Naive thymus-derived CD8-positive, alpha-beta T cell (primary cell): Measurements from ENCODE around the gene WSCD2. TPM values are rescaled to one million over a fixed set of nuclear protein-coding genes. Genes with fewer than 3 reads are reported as not detected.

ENCODE experiments used
- ATAC-seq, 2 donors: fragments of 150-1000 bp; cut with Tn5 transposase in 1 of 2; sonication (Bioruptor Pico), chemical (Tn5 transposase) in 1 of 2; 1 replicate in 1 of 2; 2 replicates in 1 of 2; pipeline ENCODE4 v1.10.0; 2021; ENCODE audit warnings: mild to moderate bottlenecking in 2 of 2, moderate library complexity in 2 of 2
- POLR2A ChIA-PET: fragments of 350-600 bp; sonication (Branson Sonifier 250); formaldehyde crosslinking; loops from one replicate; lab custom pipeline; 2021; ENCODE audit warnings: antibody characterized with exemption; lab: Charles Lee
- DNase-seq, 10 donors: peaks; one replicate each; pipeline versions ENCODE4 v3.0.0 to v3.0.0-alpha.2; 2020 to 2022
- H3K27ac Mint-ChIP-seq, 10 donors: one replicate each; pipeline ENCODE4 v1.8.0; 2020 to 2022; ENCODE audit warnings: mild to moderate bottlenecking in 10 of 10, mixed read lengths in 10 of 10, moderate library complexity in 4 of 10, inconsistent platforms in 1 of 10
- H3K27me3 Mint-ChIP-seq, 5 donors: one replicate each; pipeline ENCODE4 v1.8.0; 2021 to 2022; ENCODE audit warnings: mixed read lengths in 5 of 5
- H3K36me3 Mint-ChIP-seq, 3 donors: one replicate each; pipeline ENCODE4 v1.8.0; 2020 to 2022; ENCODE audit warnings: mixed read lengths in 3 of 3, mild to moderate bottlenecking in 2 of 3, inconsistent platforms in 1 of 3
- H3K4me1 Mint-ChIP-seq, 4 donors: one replicate each; pipeline ENCODE4 v1.8.0; 2021 to 2022; ENCODE audit warnings: mixed read lengths in 4 of 4
- H3K4me3 Mint-ChIP-seq, 10 donors: one replicate each; pipeline ENCODE4 v1.8.0; 2020 to 2022; ENCODE audit warnings: mild to moderate bottlenecking in 10 of 10, mixed read lengths in 10 of 10, moderate library complexity in 6 of 10, inconsistent platforms in 1 of 10
- H3K9me3 Mint-ChIP-seq, 9 donors: one replicate each; pipeline ENCODE4 v1.8.0; 2020 to 2022; ENCODE audit warnings: mixed read lengths in 9 of 9, mild to moderate bottlenecking in 3 of 9, inconsistent platforms in 1 of 9, moderate library complexity in 1 of 9
- polyA plus RNA-seq, 3 donors: library from polyadenylated mRNA; unstranded; fragments of 300-500 nt; fragmentation: Illumina TruSeq; gene quantifications; one replicate each; pipeline ENCODE4 v1.2.3, GENCODE V29; 2021
- total RNA-seq, 8 experiments: library from RNA in 2 of 8; stranded (reverse) in 2 of 8; gene quantifications; one replicate each; pipeline ENCODE4 v1.2.3 and lab custom pipeline; 2021 to 2026

WSCD2 gene
- total and polyA plus RNA-seq, 5 experiments from 2014 or later: not detected

GRCh38 chr12:108175310-108175709 is 46.2 kb downstream of the WSCD2 start:
- Mint-ChIP-seq H3K4me3 (no peak overlapping the region), H3K27me3 (peaks cover 0 to 7% (median 5%) of the 10 kb centered on the region in 5 donors), H3K4me1 (no peaks in the 10 kb centered on the region), H3K27ac (no peak overlapping the region), H3K9me3 (peaks cover 0 to 3% (median 0%) of the 10 kb centered on the region in 9 donors), H3K36me3 (peaks cover 0 to 5% (median 0%) of the 10 kb centered on the region in 3 donors)
- POLR2A ChIA-PET: no interaction called here
- no peak for ATAC-seq
- no peak for DNase-seq

GRCh38 chr12:108176292-108176691 is 47.2 kb downstream of the WSCD2 start:
- H3K27ac Mint-ChIP-seq: no peak overlapping the region
- no peak for ATAC-seq
- H3K9me3 Mint-ChIP-seq: peaks cover 0 to 3% (median 0%) of the 10 kb centered on the region in 9 donors
- H3K4me1 Mint-ChIP-seq: no peaks in the 10 kb centered on the region
- H3K4me3 Mint-ChIP-seq: no peak overlapping the region
- POLR2A ChIA-PET: no interaction called here
- DNase-seq: no peak
- H3K27me3 Mint-ChIP-seq: peaks cover 0 to 6% (median 4%) of the 10 kb centered on the region in 5 donors
- H3K36me3 Mint-ChIP-seq: peaks cover 0 to 5% (median 0%) of the 10 kb centered on the region in 3 donors

- no peak overlapping the region for H3K27ac Mint-ChIP-seq
- ATAC-seq (no peak), DNase-seq (no peak)
- H3K36me3 Mint-ChIP-seq: peaks cover 0 to 5% (median 0%) of the 10 kb centered on the region in 3 donors
- no peak overlapping the region for H3K4me3 Mint-ChIP-seq
- H3K9me3 Mint-ChIP-seq: peaks cover 0 to 3% (median 0%) of the 10 kb centered on the region in 9 donors
- H3K4me1 Mint-ChIP-seq: no peaks in the 10 kb centered on the region
- POLR2A ChIA-PET: no interaction called here
- H3K27me3 Mint-ChIP-seq: peaks cover 0 to 6% (median 4%) of the 10 kb centered on the region in 5 donors
Measured at GRCh38 chr12:108177131-108177530, 48.0 kb downstream of the WSCD2 start.

GRCh38 chr12:108179305-108179704 is 50.2 kb downstream of the WSCD2 start:
- no peak for DNase-seq
- Mint-ChIP-seq H3K27ac (no peak overlapping the region), H3K4me1 (no peaks in the 10 kb centered on the region), H3K36me3 (peaks cover 0 to 5% (median 0%) of the 10 kb centered on the region in 3 donors), H3K27me3 (peaks cover 0 to 6% (median 3%) of the 10 kb centered on the region in 5 donors), H3K4me3 (no peak overlapping the region), H3K9me3 (peaks cover 0 to 3% (median 0%) of the 10 kb centered on the region in 9 donors)
- POLR2A ChIA-PET: no interaction called here
- no peak for ATAC-seq

GRCh38 chr12:108180255-108181094 is 51.4 kb downstream of the WSCD2 start:
- Mint-ChIP-seq H3K9me3 (peaks cover 0 to 3% (median 0%) of the 10 kb centered on the region in 9 donors), H3K27ac (no peak overlapping the region), H3K36me3 (peaks cover 0 to 5% (median 0%) of the 10 kb centered on the region in 3 donors), H3K27me3 (peaks cover 0 to 6% (median 3%) of the 10 kb centered on the region in 5 donors), H3K4me1 (no peaks in the 10 kb centered on the region), H3K4me3 (no peak overlapping the region)
- ATAC-seq (no peak), DNase-seq (no peak)
- POLR2A ChIA-PET: no interaction called here

- DNase-seq: no peak
- POLR2A ChIA-PET: no interaction called here
- Mint-ChIP-seq H3K4me3 (no peak overlapping the region), H3K9me3 (peaks cover 0 to 3% (median 0%) of the 10 kb centered on the region in 9 donors), H3K36me3 (peaks cover 0 to 5% (median 0%) of the 10 kb centered on the region in 3 donors), H3K27ac (no peak overlapping the region), H3K27me3 (peaks cover 2 to 6% (median 5%) of the 10 kb centered on the region in 5 donors), H3K4me1 (no peaks in the 10 kb centered on the region)
- no peak for ATAC-seq
Measured at GRCh38 chr12:108181095-108181454, 52.0 kb downstream of the WSCD2 start.

- ATAC-seq: no peak
- Mint-ChIP-seq H3K27ac (no peak overlapping the region), H3K4me3 (no peak overlapping the region), H3K27me3 (peaks cover 0 to 11% (median 6%) of the 10 kb centered on the region in 5 donors), H3K4me1 (no peaks in the 10 kb centered on the region), H3K36me3 (peaks cover 0 to 5% (median 0%) of the 10 kb centered on the region in 3 donors), H3K9me3 (peaks cover 0 to 3% (median 0%) of the 10 kb centered on the region in 9 donors)
- no peak for DNase-seq
- POLR2A ChIA-PET: no interaction called here
Measured at GRCh38 chr12:108182096-108182495, 53.0 kb downstream of the WSCD2 start.

- no peaks in the 10 kb centered on the region for H3K36me3 Mint-ChIP-seq
- POLR2A ChIA-PET: no interaction called here
- ATAC-seq: no peak
Measured at GRCh38 chr12:108185002-108185401, 55.9 kb downstream of the WSCD2 start.

GRCh38 chr12:108187831-108188230 is 58.7 kb downstream of the WSCD2 start:
- peaks cover 7 to 30% (median 24%) of the 10 kb centered on the region in 5 donors for H3K27me3 Mint-ChIP-seq
- H3K27ac Mint-ChIP-seq: no peak overlapping the region
- H3K9me3 Mint-ChIP-seq: no peaks in the 10 kb centered on the region
- ATAC-seq (no peak), DNase-seq (no peak)
- no peaks in the 10 kb centered on the region for H3K4me1 Mint-ChIP-seq
- POLR2A ChIA-PET: no interaction called here
- H3K36me3 Mint-ChIP-seq: no peaks in the 10 kb centered on the region
- H3K4me3 Mint-ChIP-seq: no peak overlapping the region

More at GRCh38 chr12:108185002-108185401, 55.9 kb downstream of the WSCD2 start:
- Mint-ChIP-seq H3K4me3 (no peak overlapping the region), H3K9me3 (no peaks in the 10 kb centered on the region), H3K4me1 (no peaks in the 10 kb centered on the region), H3K27me3 (peaks cover 3 to 16% (median 11%) of the 10 kb centered on the region in 5 donors), H3K27ac (no peak overlapping the region)
- DNase-seq: no peak

- DNase-seq (no peak), ATAC-seq (no peak)
- H3K27me3 Mint-ChIP-seq: peaks cover 15 to 43% (median 29%) of the 10 kb centered on the region in 5 donors
- H3K27ac Mint-ChIP-seq: no peak overlapping the region
- H3K36me3 Mint-ChIP-seq: no peaks in the 10 kb centered on the region
- H3K4me1 Mint-ChIP-seq: no peaks in the 10 kb centered on the region
- no peak overlapping the region for H3K4me3 Mint-ChIP-seq
- no peaks in the 10 kb centered on the region for H3K9me3 Mint-ChIP-seq
- POLR2A ChIA-PET: no interaction called here
Measured at GRCh38 chr12:108190529-108190928, 61.4 kb downstream of the WSCD2 start.

GRCh38 chr12:108191086-108191485 is 62.0 kb downstream of the WSCD2 start:
- DNase-seq (no peak), ATAC-seq (no peak)
- Mint-ChIP-seq H3K4me3 (no peak overlapping the region), H3K36me3 (no peaks in the 10 kb centered on the region), H3K4me1 (no peaks in the 10 kb centered on the region), H3K27ac (no peak overlapping the region), H3K27me3 (peaks cover 15 to 39% (median 29%) of the 10 kb centered on the region in 5 donors), H3K9me3 (no peaks in the 10 kb centered on the region)
- POLR2A ChIA-PET: no interaction called here

GRCh38 chr12:108191938-108192337 is 62.9 kb downstream of the WSCD2 start:
- no peak for DNase-seq
- Mint-ChIP-seq H3K4me1 (no peaks in the 10 kb centered on the region), H3K27me3 (peaks cover 15 to 34% (median 27%) of the 10 kb centered on the region in 5 donors), H3K27ac (no peak overlapping the region), H3K9me3 (no peaks in the 10 kb centered on the region), H3K4me3 (no peak overlapping the region), H3K36me3 (no peaks in the 10 kb centered on the region)
- POLR2A ChIA-PET: no interaction called here
- no peak for ATAC-seq

- DNase-seq (no peak), ATAC-seq (no peak)
- H3K9me3 Mint-ChIP-seq: no peaks in the 10 kb centered on the region
- H3K4me3 Mint-ChIP-seq: no peak overlapping the region
- no peak overlapping the region for H3K27ac Mint-ChIP-seq
- H3K4me1 Mint-ChIP-seq: no peaks in the 10 kb centered on the region
- POLR2A ChIA-PET: no interaction called here
- H3K27me3 Mint-ChIP-seq: peaks cover 15 to 43% (median 25%) of the 10 kb centered on the region in 5 donors
- no peaks in the 10 kb centered on the region for H3K36me3 Mint-ChIP-seq
Measured at GRCh38 chr12:108193493-108193892, 64.4 kb downstream of the WSCD2 start.
